ENCODE data around the gene PYGM. TPM values are rescaled to one million over a fixed set of nuclear protein-coding genes. Genes with fewer than 3 reads are reported as not detected.

Gene PYGM
- 1 to 10 TPM; 1.3 to 4.5 (median 3.4) TPM for total RNA-seq

DNA sequence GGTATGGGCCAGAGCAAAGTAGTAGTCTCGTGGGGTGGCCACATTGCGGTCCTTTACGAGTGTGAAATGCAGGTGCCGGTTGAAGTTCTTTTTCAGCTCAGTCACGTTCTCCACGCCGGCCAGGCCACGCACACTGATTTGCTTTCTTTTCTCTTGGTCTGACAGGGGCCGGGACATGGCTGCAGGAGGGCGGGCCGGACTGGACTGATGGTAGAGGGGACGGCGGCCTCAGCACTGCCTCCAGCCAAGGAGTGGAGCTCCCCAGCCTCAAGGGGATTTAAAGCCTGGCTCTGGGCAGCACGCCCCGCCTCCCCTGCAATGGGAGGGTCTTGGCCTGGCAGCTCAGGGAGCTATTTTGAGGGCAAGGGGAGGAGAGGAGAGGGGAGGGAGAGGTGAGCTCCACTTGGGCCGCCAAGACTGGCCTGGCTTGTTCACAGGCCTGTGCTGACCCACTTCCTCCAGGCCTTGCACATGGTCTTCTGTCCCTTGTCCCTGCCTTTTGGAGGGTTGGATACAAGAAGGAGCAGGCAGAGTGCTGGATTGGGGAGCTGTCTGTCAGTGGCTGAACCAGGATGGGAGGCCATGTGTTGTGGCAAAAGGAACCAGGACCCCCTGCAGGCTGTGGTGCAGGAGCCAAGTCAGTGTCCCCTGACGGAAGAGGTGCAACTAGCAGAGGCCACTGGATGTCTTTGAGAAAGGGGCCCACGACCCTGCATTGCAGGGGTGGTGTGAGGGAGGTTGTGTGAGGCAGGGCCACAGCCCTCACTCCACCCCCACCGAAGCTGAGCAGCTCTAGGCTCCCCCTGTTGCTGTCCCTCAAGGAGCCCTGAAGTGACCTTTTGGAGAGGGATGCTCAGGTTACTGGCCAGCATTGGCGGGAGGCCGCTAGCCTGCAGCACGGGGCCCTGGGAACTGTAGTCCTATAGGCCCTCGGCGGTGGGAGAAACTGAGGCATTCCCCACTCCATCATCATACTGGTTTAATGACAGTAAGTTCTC is at the start of gene PYGM:
Gene PYGM (minus strand): TSS at position 253 of the 998 bp plus-strand sequence. CDS start 76 bp downstream, at position 177.
- Histone ChIP-seq H3K27me3 (no peaks in the 10 kb centered on the region), H3K4me3 (peak within 1 kb of the TSS in 2 of 3 donors; percentile 21 to 35), H3K4me1 (peaks cover 6 to 14% of the 10 kb centered on the region in 2 donors), H3K9me3 (no peaks in the 10 kb centered on the region), H3K27ac (peak within 1 kb of the TSS in 1 of 2 donors; percentile 69), H3K36me3 (peaks cover under 1% of the 10 kb centered on the region)
- DNase-seq (ENCODE audit: low spot score in 2 of 2), result peak in 1 of 2 donors; percentile 51
- intact Hi-C loops (cut with DNase I; ENCODE audit: low total_unique reads), result no loop called here
- no peak for TF ChIP-seq POLR2A (IDR thresholded peaks at IDR 0.05)
- TF ChIP-seq POLR2AphosphoS5 (IDR thresholded peaks at IDR 0.05), result peak in 1 of 3 donors; percentile 24

DNA sequence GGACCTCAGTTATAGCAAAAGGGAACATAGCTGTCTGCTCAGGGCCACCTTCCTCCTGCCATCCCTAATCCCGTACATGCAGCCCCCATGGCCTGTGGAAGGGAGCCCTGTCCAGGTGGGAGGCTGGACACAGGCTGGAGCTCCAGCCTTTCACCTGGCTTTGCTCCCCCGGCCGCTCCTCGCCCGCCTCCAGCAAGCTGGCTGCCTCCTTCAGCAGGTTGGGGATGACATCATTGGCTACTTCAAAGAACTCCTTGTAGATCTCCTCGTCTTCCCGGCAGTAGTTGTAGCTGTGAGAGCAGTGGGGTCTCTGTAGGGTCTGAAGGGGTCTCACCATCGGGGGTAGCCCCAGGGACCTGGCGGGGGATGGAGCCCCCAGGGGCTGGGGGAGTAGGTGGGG is 45.7 kb upstream of the PYGM start:
- no peak for TF ChIP-seq POLR2A (IDR thresholded peaks at IDR 0.05)
- TF ChIP-seq, protein P1, sequence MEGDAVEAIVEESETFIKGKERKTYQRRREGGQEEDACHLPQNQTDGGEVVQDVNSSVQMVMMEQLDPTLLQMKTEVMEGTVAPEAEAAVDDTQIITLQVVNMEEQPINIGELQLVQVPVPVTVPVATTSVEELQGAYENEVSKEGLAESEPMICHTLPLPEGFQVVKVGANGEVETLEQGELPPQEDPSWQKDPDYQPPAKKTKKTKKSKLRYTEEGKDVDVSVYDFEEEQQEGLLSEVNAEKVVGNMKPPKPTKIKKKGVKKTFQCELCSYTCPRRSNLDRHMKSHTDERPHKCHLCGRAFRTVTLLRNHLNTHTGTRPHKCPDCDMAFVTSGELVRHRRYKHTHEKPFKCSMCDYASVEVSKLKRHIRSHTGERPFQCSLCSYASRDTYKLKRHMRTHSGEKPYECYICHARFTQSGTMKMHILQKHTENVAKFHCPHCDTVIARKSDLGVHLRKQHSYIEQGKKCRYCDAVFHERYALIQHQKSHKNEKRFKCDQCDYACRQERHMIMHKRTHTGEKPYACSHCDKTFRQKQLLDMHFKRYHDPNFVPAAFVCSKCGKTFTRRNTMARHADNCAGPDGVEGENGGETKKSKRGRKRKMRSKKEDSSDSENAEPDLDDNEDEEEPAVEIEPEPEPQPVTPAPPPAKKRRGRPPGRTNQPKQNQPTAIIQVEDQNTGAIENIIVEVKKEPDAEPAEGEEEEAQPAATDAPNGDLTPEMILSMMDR (IDR thresholded peaks at IDR 0.05), result no peak
- no peak for TF ChIP-seq POLR2AphosphoS5 (IDR thresholded peaks at IDR 0.05)
- Histone ChIP-seq H3K4me3 (no peak overlapping the region), H3K27ac (no peak overlapping the region), H3K36me3 (no peaks in the 10 kb centered on the region), H3K27me3 (no peaks in the 10 kb centered on the region), H3K9me3 (no peaks in the 10 kb centered on the region), H3K4me1 (peaks cover 6 to 13% of the 10 kb centered on the region in 2 donors)
- DNase-seq (ENCODE audit: low spot score in 2 of 2), result no peak
- intact Hi-C loops (cut with DNase I; ENCODE audit: low total_unique reads), result no loop called here

DNA sequence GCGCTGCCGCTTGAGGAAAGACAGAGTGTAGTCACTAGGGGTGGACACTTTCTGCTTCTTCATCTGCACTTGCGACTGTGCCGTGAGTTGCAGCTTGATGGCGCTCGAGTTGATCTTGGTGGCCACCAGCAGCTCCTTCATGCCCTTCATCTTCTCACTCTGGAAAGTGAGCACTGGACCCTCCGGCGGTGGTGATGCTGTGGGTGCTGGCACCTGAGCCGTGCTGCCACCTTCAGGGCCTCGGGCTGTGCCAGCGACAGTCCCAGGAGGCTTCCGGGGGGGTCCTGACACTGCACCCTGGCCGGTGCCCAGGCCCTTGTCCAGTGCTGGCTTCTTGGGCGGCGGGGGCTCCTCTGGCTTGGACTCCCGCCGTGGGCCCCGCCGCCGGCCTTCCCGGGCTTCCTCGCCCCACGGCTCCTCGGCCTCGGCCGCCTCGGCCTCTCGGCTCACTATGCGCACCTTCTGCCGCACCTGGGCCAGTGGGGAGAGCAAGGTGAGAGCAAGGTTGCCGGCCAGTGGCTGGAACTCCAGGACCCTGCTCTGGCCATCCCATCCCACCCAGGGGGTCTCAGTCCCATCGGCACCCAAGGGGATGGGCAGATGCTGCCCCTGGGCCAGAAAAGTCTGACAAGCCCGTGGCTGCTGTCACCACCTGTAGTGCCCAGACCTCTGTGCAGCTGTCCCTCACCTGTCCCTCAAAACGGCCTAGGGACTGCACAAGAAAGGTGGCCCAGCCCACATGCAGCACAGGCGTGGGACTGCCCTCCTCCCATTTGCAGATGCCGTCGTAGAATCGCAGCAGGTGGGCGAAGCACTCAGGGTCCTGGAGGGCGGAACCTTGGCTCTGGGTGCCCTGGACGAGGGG is 44.8 kb upstream of the PYGM start:
- H3K9me3 ChIP-seq, result no peaks in the 10 kb centered on the region
- no peaks in the 10 kb centered on the region for H3K36me3 ChIP-seq
- H3K27ac ChIP-seq, result peak overlapping the region; percentile 85
- intact Hi-C loops (cut with DNase I; ENCODE audit: low total_unique reads), result no loop called here
- TF ChIP-seq POLR2A (IDR thresholded peaks at IDR 0.05), result no peak
- TF ChIP-seq, protein P1 (IDR thresholded peaks at IDR 0.05), result no peak
- no peak for TF ChIP-seq POLR2AphosphoS5 (IDR thresholded peaks at IDR 0.05)
- peaks cover 1 to 11% of the 10 kb centered on the region in 2 donors for H3K4me1 ChIP-seq
- H3K27me3 ChIP-seq, result no peaks in the 10 kb centered on the region
- no peak for DNase-seq (ENCODE audit: low spot score in 2 of 2)
- H3K4me3 ChIP-seq, result peak overlapping the region in 1 of 3 donors; percentile 77

DNA sequence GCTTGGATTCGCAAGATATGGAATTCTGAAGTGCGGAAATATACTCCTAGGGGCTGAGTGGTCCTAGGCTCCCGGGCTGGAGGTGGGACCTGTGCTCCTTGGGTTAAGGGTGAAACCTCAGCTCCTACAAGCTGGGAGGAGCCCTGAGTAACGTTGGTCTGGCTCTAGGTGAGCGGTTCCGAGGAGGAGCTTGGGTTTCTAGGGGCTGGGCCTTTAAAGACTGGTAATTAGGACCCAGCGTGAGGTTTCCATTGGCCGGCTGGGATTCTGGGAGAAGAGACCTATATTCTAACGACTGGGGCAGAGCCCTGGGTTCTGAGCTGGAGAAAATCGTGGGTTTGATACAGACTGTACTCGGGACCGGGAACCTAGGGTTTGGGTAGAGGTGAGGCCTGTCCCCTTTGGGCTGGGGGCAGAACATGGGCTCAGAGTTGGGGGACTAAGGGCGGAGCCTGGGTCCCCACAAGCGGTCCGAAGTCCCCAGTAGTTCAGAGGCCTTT is 44.1 kb upstream of the PYGM start:
- DNase-seq (ENCODE audit: low spot score in 2 of 2), result no peak
- Histone ChIP-seq H3K36me3 (no peaks in the 10 kb centered on the region), H3K4me3 (peak overlapping the region; percentile 58 to 77 (median 67)), H3K4me1 (peaks cover 0 to 5% of the 10 kb centered on the region in 2 donors), H3K27ac (peak overlapping the region; percentile 85), H3K27me3 (no peaks in the 10 kb centered on the region), H3K9me3 (no peaks in the 10 kb centered on the region)
- intact Hi-C loops (cut with DNase I; ENCODE audit: low total_unique reads), result no loop called here
- no peak for TF ChIP-seq POLR2A (IDR thresholded peaks at IDR 0.05)
- no peak for TF ChIP-seq POLR2AphosphoS5 (IDR thresholded peaks at IDR 0.05)
- TF ChIP-seq, protein P1 (IDR thresholded peaks at IDR 0.05), result no peak

DNA sequence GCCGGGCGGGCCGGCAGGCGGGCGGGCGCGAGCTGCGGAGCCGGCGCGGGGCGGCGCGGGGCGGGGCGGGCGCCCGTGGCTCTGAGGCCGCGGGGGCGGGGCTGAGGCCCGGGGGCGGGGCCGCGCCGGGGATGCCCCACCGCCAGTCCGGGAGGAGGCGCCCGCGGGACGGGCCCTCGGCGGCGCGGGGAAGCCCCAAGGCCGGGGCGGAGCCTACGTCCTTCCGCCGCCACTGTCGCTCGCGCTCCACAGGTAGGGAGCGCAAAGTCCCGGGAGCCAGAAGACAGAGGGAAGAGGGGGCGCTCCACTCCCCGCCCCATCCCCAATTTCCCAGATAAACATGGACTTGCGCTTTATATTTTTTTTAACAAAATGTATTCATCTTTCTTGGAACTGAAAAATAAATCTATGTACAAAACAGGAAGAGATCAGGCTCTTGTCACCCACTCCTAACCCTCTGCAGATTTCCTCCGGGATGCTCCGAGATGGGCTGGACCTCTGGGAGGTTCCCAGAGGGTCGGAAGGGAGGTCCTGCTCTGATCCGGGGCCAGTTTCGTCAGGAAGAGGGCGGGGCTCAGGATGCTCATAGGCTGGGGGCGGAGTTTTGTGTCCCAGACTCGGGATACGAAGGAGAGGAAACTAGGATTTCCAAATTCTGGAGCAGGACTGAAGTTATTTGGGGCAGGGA is 43.5 kb upstream of the PYGM start, which contains the start of gene MAP4K2:
Gene MAP4K2 (minus strand): TSS at position 57 of the 688 bp plus-strand sequence. CDS start 65 bp downstream, outside the sequence.
- peak; percentile 75 to 88 for DNase-seq (ENCODE audit: low spot score in 2 of 2)
- intact Hi-C loops (cut with DNase I; ENCODE audit: low total_unique reads), result no loop called here
- Histone ChIP-seq H3K27me3 (no peaks in the 10 kb centered on the region), H3K4me3 (peak within 1 kb of the TSS; percentile 58 to 77 (median 67)), H3K9me3 (no peaks in the 10 kb centered on the region), H3K4me1 (peaks cover 0 to 5% of the 10 kb centered on the region in 2 donors), H3K36me3 (no peaks in the 10 kb centered on the region), H3K27ac (peak within 1 kb of the TSS; percentile 85)
- TF ChIP-seq, protein P1 (IDR thresholded peaks at IDR 0.05), result peak in 1 of 3 donors; percentile 8
- TF ChIP-seq POLR2A (IDR thresholded peaks at IDR 0.05) (no peak), POLR2AphosphoS5 (IDR thresholded peaks at IDR 0.05) (peak in 2 of 3 donors; percentile 37 to 50)
